ENCODE results near the gene LYSMD3.

DNA sequence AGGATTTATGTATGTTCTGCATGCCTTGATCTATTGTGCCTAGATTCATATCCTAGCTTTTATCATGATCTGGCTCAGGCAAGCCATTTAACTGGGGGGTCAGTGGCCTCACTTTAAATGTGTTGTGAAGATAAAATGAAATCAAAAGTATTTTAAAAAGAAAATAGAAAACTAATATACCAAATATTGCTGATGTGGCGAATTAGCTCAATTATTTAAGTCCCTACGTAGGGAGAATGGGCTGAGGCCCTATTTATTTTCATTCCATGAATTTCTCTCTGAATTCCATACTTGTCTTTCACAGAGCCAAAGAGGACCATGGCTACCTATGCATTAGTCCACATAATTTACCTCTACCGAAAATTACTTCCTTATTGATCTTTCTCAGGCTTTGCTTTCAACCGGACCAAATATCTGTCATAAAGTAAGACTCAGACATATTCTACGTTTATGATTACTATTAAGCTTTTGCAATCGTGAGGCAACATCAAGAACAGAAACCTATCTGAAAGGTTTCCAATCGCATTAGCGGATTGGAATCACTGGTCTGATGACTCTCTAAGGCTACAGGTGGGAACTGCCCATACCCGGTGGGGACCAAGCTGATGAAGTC is 56.5 kb downstream of the LYSMD3 start:
- TF ChIP-seq, protein P1, sequence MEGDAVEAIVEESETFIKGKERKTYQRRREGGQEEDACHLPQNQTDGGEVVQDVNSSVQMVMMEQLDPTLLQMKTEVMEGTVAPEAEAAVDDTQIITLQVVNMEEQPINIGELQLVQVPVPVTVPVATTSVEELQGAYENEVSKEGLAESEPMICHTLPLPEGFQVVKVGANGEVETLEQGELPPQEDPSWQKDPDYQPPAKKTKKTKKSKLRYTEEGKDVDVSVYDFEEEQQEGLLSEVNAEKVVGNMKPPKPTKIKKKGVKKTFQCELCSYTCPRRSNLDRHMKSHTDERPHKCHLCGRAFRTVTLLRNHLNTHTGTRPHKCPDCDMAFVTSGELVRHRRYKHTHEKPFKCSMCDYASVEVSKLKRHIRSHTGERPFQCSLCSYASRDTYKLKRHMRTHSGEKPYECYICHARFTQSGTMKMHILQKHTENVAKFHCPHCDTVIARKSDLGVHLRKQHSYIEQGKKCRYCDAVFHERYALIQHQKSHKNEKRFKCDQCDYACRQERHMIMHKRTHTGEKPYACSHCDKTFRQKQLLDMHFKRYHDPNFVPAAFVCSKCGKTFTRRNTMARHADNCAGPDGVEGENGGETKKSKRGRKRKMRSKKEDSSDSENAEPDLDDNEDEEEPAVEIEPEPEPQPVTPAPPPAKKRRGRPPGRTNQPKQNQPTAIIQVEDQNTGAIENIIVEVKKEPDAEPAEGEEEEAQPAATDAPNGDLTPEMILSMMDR (IDR thresholded peaks at IDR 0.05 in 4 of 5, conservative IDR thresholded peaks at IDR 0.05 in 1 of 5) = no peak
- TF ChIP-seq POLR2A (IDR thresholded peaks at IDR 0.05) = no peak

All from gastrocnemius medialis (tissue), 4 donors.